ENCODE data around the gene ELOVL5. TPM values are rescaled to one million over a fixed set of nuclear protein-coding genes. Genes with fewer than 3 reads are reported as not detected.

The ELOVL5 gene
- total and polyA plus RNA-seq, 2 donors: 62.8 to 75.6 TPM

DNA sequence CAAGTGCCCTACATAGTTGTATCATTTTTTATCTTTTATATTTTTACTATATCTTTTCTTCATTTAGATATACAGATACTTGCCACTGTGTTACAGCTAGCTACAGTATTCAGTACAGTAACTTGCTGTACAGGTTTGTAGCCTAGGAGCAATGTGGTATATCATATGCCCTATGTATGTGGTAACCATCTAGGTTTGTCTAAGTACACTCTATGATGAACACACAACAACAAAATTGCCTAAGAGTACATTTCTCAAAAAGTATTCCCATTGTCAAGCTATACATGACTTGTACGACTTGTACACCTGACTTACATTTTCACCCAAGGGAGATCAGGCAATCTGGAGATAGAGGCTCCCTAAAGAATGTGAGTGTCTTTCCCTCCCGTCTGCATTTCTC is 8.2 kb downstream of the ELOVL5 start:
- Histone ChIP-seq H3K9me3 (ENCODE audit: control insufficient read depth in 2 of 2, insufficient read depth in 1 of 2, low read length in 1 of 2) (no peaks in the 10 kb centered on the region), H3K36me3 (ENCODE audit: control insufficient read depth in 2 of 2, insufficient read depth in 2 of 2, low read length in 1 of 2) (peaks cover 3 to 21% of the 10 kb centered on the region in 2 donors), H3K27me3 (ENCODE audit: control insufficient read depth in 2 of 2, insufficient read depth in 1 of 2, low read length in 1 of 2) (no peaks in the 10 kb centered on the region), H3K27ac (ENCODE audit: low read depth in 1 of 2, low read length in 1 of 2) (no peak overlapping the region), H3K4me1 (ENCODE audit: control insufficient read depth in 2 of 2, insufficient read depth in 2 of 2, low read length in 2 of 2) (peaks cover 61 to 73% of the 10 kb centered on the region in 2 donors), H3K4me3 (ENCODE audit: low read length in 2 of 2) (no peak overlapping the region)
- 81% methylated on average over 2 of the region's 2 CpGs for WGBS
- DNase-seq (ENCODE audit: low read depth in 6 of 9, low spot score in 9 of 9): no peak

DNA sequence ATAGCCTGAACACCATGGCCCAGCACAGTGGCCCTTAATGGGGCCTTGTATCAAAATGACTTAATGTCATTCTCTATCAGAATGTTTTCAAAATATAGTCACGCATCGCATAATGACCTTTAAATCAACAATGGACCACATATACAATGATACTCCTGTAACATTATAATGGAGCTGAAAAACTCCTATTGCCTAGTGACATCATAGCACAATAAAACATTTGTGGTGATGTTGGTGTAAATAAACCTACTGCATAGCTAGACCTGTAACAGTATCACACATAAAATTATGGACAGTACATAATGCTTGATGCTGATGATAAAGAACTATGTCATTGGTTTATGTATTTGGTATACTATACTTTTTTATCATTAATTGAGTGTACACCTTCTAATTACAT is 9.3 kb downstream of the ELOVL5 start:
- no peak overlapping the region for H3K27ac ChIP-seq (ENCODE audit: low read depth in 1 of 2, low read length in 1 of 2)
- 98% methylated on average over 2 of the region's 2 CpGs for WGBS
- peaks cover 62 to 76% of the 10 kb centered on the region in 2 donors for H3K4me1 ChIP-seq (ENCODE audit: control insufficient read depth in 2 of 2, insufficient read depth in 2 of 2, low read length in 2 of 2)

GRCh38 chr6:53338304-53338703 is 10.4 kb downstream of the ELOVL5 start:
- 58% methylated on average over 1 of the region's 1 CpG for WGBS

More for the DNA sequence above, 9.3 kb downstream of the ELOVL5 start:
- Histone ChIP-seq H3K36me3 (ENCODE audit: control insufficient read depth in 2 of 2, insufficient read depth in 2 of 2, low read length in 1 of 2) (peaks cover 3 to 11% of the 10 kb centered on the region in 2 donors), H3K4me3 (ENCODE audit: low read length in 2 of 2) (no peak overlapping the region), H3K9me3 (ENCODE audit: control insufficient read depth in 2 of 2, insufficient read depth in 1 of 2, low read length in 1 of 2) (no peaks in the 10 kb centered on the region), H3K27me3 (ENCODE audit: control insufficient read depth in 2 of 2, insufficient read depth in 1 of 2, low read length in 1 of 2) (no peaks in the 10 kb centered on the region)
- DNase-seq (ENCODE audit: low read depth in 6 of 9, low spot score in 9 of 9): no peak

GRCh38 chr6:53336070-53336469 is 12.7 kb downstream of the ELOVL5 start:
- peak overlapping the region; percentile 31 to 45 for H3K4me3 ChIP-seq (ENCODE audit: low read length in 2 of 2)
- H3K9me3 ChIP-seq (ENCODE audit: control insufficient read depth in 2 of 2, insufficient read depth in 1 of 2, low read length in 1 of 2): peaks cover 0 to 4% of the 10 kb centered on the region in 2 donors
- DNase-seq (ENCODE audit: low read depth in 6 of 9, low spot score in 9 of 9): no peak
- H3K27ac ChIP-seq (ENCODE audit: low read depth in 1 of 2, low read length in 1 of 2): peak overlapping the region; percentile 91 to 96
- H3K27me3 ChIP-seq (ENCODE audit: control insufficient read depth in 2 of 2, insufficient read depth in 1 of 2, low read length in 1 of 2): no peaks in the 10 kb centered on the region
- 79% methylated on average over 4 of the region's 4 CpGs for WGBS
- H3K4me1 ChIP-seq (ENCODE audit: control insufficient read depth in 2 of 2, insufficient read depth in 2 of 2, low read length in 2 of 2): peaks cover 58 to 60% of the 10 kb centered on the region in 2 donors
- H3K36me3 ChIP-seq (ENCODE audit: control insufficient read depth in 2 of 2, insufficient read depth in 2 of 2, low read length in 1 of 2): peaks cover 10 to 16% of the 10 kb centered on the region in 2 donors

More at GRCh38 chr6:53338304-53338703, 10.4 kb downstream of the ELOVL5 start:
- peaks cover 3 to 9% of the 10 kb centered on the region in 2 donors for H3K36me3 ChIP-seq (ENCODE audit: control insufficient read depth in 2 of 2, insufficient read depth in 2 of 2, low read length in 1 of 2)
- DNase-seq (ENCODE audit: low read depth in 6 of 9, low spot score in 9 of 9): no peak
- peak overlapping the region; percentile 52 to 65 for H3K27ac ChIP-seq (ENCODE audit: low read depth in 1 of 2, low read length in 1 of 2)
- no peaks in the 10 kb centered on the region for H3K9me3 ChIP-seq (ENCODE audit: control insufficient read depth in 2 of 2, insufficient read depth in 1 of 2, low read length in 1 of 2)
- H3K4me1 ChIP-seq (ENCODE audit: control insufficient read depth in 2 of 2, insufficient read depth in 2 of 2, low read length in 2 of 2): peaks cover 56 to 72% of the 10 kb centered on the region in 2 donors
- H3K4me3 ChIP-seq (ENCODE audit: low read length in 2 of 2): no peak overlapping the region
- no peaks in the 10 kb centered on the region for H3K27me3 ChIP-seq (ENCODE audit: control insufficient read depth in 2 of 2, insufficient read depth in 1 of 2, low read length in 1 of 2)

- peak overlapping the region; percentile 91 to 96 for H3K27ac ChIP-seq (ENCODE audit: low read depth in 1 of 2, low read length in 1 of 2)
- H3K36me3 ChIP-seq (ENCODE audit: control insufficient read depth in 2 of 2, insufficient read depth in 2 of 2, low read length in 1 of 2): peaks cover 10 to 16% of the 10 kb centered on the region in 2 donors
- peak in 7 of 9 donors; percentile 37 to 84 (median 56) for DNase-seq (ENCODE audit: low read depth in 6 of 9, low spot score in 9 of 9)
- peak overlapping the region; percentile 31 to 45 for H3K4me3 ChIP-seq (ENCODE audit: low read length in 2 of 2)
- no peaks in the 10 kb centered on the region for H3K27me3 ChIP-seq (ENCODE audit: control insufficient read depth in 2 of 2, insufficient read depth in 1 of 2, low read length in 1 of 2)
- H3K4me1 ChIP-seq (ENCODE audit: control insufficient read depth in 2 of 2, insufficient read depth in 2 of 2, low read length in 2 of 2): peaks cover 53 to 57% of the 10 kb centered on the region in 2 donors
- H3K9me3 ChIP-seq (ENCODE audit: control insufficient read depth in 2 of 2, insufficient read depth in 1 of 2, low read length in 1 of 2): peaks cover 0 to 4% of the 10 kb centered on the region in 2 donors
- 15% methylated on average over 12 of the region's 12 CpGs for WGBS
Observed at GRCh38 chr6:53335224-53335994, 13.3 kb downstream of the ELOVL5 start.

- Histone ChIP-seq H3K36me3 (ENCODE audit: control insufficient read depth in 2 of 2, insufficient read depth in 2 of 2, low read length in 1 of 2) (peaks cover 10 to 16% of the 10 kb centered on the region in 2 donors), H3K9me3 (ENCODE audit: control insufficient read depth in 2 of 2, insufficient read depth in 1 of 2, low read length in 1 of 2) (peaks cover 0 to 4% of the 10 kb centered on the region in 2 donors), H3K4me1 (ENCODE audit: control insufficient read depth in 2 of 2, insufficient read depth in 2 of 2, low read length in 2 of 2) (peaks cover 54 to 55% of the 10 kb centered on the region in 2 donors), H3K27ac (ENCODE audit: low read depth in 1 of 2, low read length in 1 of 2) (peak overlapping the region in 1 of 2 donors; percentile 0), H3K27me3 (ENCODE audit: control insufficient read depth in 2 of 2, insufficient read depth in 1 of 2, low read length in 1 of 2) (no peaks in the 10 kb centered on the region), H3K4me3 (ENCODE audit: low read length in 2 of 2) (no peak overlapping the region)
- DNase-seq (ENCODE audit: low read depth in 6 of 9, low spot score in 9 of 9): no peak
- WGBS: 68% methylated on average over 5 of the region's 5 CpGs
Observed at GRCh38 chr6:53333439-53334408, 15.0 kb downstream of the ELOVL5 start.

GRCh38 chr6:53331678-53332077 is 17.1 kb downstream of the ELOVL5 start:
- no peak overlapping the region for H3K27ac ChIP-seq (ENCODE audit: low read depth in 1 of 2, low read length in 1 of 2)

DNA sequence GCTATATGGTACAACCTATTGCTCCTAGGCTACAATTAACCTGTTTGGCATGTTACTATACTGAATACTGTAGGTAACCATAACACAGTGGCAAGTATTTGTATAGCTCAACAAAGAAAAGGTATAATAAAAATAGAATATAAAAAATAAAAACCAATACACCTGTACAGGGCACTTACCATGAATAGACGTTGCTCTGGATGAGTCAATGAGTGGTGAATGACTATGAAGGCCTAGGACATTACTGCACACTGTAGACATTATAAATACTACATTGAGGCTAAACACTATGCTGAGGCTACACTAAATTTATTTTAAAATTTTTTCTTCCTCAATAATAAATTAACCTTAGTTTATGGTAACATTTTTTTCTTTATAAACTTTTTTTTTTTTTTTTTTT is 18.6 kb downstream of the ELOVL5 start:
- H3K36me3 ChIP-seq (ENCODE audit: control insufficient read depth in 2 of 2, insufficient read depth in 2 of 2, low read length in 1 of 2): peaks cover 11 to 16% of the 10 kb centered on the region in 2 donors
- no peak overlapping the region for H3K27ac ChIP-seq (ENCODE audit: low read depth in 1 of 2, low read length in 1 of 2)
- H3K4me3 ChIP-seq (ENCODE audit: low read length in 2 of 2): no peak overlapping the region
- 99% methylated on average over 1 of the region's 1 CpG for WGBS
- peaks cover 0 to 4% of the 10 kb centered on the region in 2 donors for H3K9me3 ChIP-seq (ENCODE audit: control insufficient read depth in 2 of 2, insufficient read depth in 1 of 2, low read length in 1 of 2)
- peaks cover 29 to 39% of the 10 kb centered on the region in 2 donors for H3K4me1 ChIP-seq (ENCODE audit: control insufficient read depth in 2 of 2, insufficient read depth in 2 of 2, low read length in 2 of 2)
- H3K27me3 ChIP-seq (ENCODE audit: control insufficient read depth in 2 of 2, insufficient read depth in 1 of 2, low read length in 1 of 2): no peaks in the 10 kb centered on the region
- DNase-seq (ENCODE audit: low read depth in 6 of 9, low spot score in 9 of 9): no peak

More at GRCh38 chr6:53331678-53332077, 17.1 kb downstream of the ELOVL5 start:
- H3K36me3 ChIP-seq (ENCODE audit: control insufficient read depth in 2 of 2, insufficient read depth in 2 of 2, low read length in 1 of 2): peaks cover 7 to 16% of the 10 kb centered on the region in 2 donors
- H3K27me3 ChIP-seq (ENCODE audit: control insufficient read depth in 2 of 2, insufficient read depth in 1 of 2, low read length in 1 of 2): no peaks in the 10 kb centered on the region
- 98% methylated on average over 2 of the region's 2 CpGs for WGBS
- no peak overlapping the region for H3K4me3 ChIP-seq (ENCODE audit: low read length in 2 of 2)
- no peak for DNase-seq (ENCODE audit: low read depth in 6 of 9, low spot score in 9 of 9)
- peaks cover 0 to 4% of the 10 kb centered on the region in 2 donors for H3K9me3 ChIP-seq (ENCODE audit: control insufficient read depth in 2 of 2, insufficient read depth in 1 of 2, low read length in 1 of 2)
- peaks cover 36 to 43% of the 10 kb centered on the region in 2 donors for H3K4me1 ChIP-seq (ENCODE audit: control insufficient read depth in 2 of 2, insufficient read depth in 2 of 2, low read length in 2 of 2)
